CD14-positive monocyte (primary cell): ENCODE data around the gene NT5C. TPM values are rescaled to one million over a fixed set of nuclear protein-coding genes. Genes with fewer than 3 reads are reported as not detected.

ENCODE experiments used
- DNase-seq, 3 donors: peaks; one replicate each; pipeline ENCODE4 v3.0.0-alpha.2; 2011 to 2022
- H2AFZ ChIP-seq: 2 replicates; pipeline ENCODE4 v1.6.0; 2012; ENCODE audit warnings: mild to moderate bottlenecking, low read depth, low read length, inconsistent platforms; ENCODE audit not compliant: insufficient read depth, poor library complexity, severe bottlenecking
- H3K27ac ChIP-seq, 2 donors: 1 replicate in 1 of 2; 2 replicates in 1 of 2; pipeline ENCODE4 v1.5.1; 2012 to 2013; ENCODE audit warnings: low read length in 2 of 2, control low read depth in 1 of 2, inconsistent platforms in 1 of 2, low read depth in 1 of 2, mild to moderate bottlenecking in 1 of 2
- H3K27me3 ChIP-seq, 2 donors: one replicate each; pipeline versions ENCODE4 v1.6.0 to v1.6.1; 2011 to 2013; ENCODE audit warnings: low read length in 2 of 2; ENCODE audit not compliant: control insufficient read depth in 2 of 2, insufficient read depth in 2 of 2
- H3K36me3 ChIP-seq, 2 donors: replicated peaks in 1 of 2; 1 replicate in 1 of 2; 2 replicates in 1 of 2; pipeline versions ENCODE4 v1.5.1 to v1.6.1; 2012 to 2013; ENCODE audit warnings: low read length in 2 of 2, control low read depth in 1 of 2, inconsistent platforms in 1 of 2, mild to moderate bottlenecking in 1 of 2; ENCODE audit not compliant: insufficient read depth in 2 of 2, control insufficient read depth in 1 of 2
- H3K4me1 ChIP-seq, 2 donors: 1 replicate in 1 of 2; 2 replicates in 1 of 2; pipeline versions ENCODE4 v1.5.1 to v1.6.1; 2012 to 2013; ENCODE audit warnings: low read length in 2 of 2, control low read depth in 1 of 2, inconsistent platforms in 1 of 2, mild to moderate bottlenecking in 1 of 2, moderate library complexity in 1 of 2; ENCODE audit not compliant: insufficient read depth in 2 of 2, control insufficient read depth in 1 of 2
- H3K4me2 ChIP-seq: replicated peaks from 2 replicates; pipeline ENCODE3; 2012; ENCODE audit warnings: low read length, moderate library complexity, mild to moderate bottlenecking; ENCODE audit not compliant: poor library complexity, severe bottlenecking; ENCODE audit errors: extremely low read depth
- H3K4me3 ChIP-seq, 3 experiments: fragments of 200-600 bp in 1 of 3; sonication (generic) in 1 of 3; replicated peaks in 1 of 3; 1 replicate in 2 of 3; 2 replicates in 1 of 3; pipeline ENCODE4 v1.5.1; 2011 to 2013; ENCODE audit warnings: low read length in 3 of 3, mild to moderate bottlenecking in 3 of 3, control low read depth in 2 of 3, low read depth in 2 of 3, inconsistent platforms in 1 of 3, moderate library complexity in 1 of 3
- H3K79me2 ChIP-seq: 2 replicates; pipeline ENCODE4 v1.6.0; 2012; ENCODE audit warnings: mild to moderate bottlenecking, control low read depth, inconsistent platforms, low read length, moderate library complexity; ENCODE audit not compliant: insufficient read depth
- H3K9ac ChIP-seq: 2 replicates; pipeline ENCODE4 v1.6.0; 2017; ENCODE audit warnings: low read length, mild to moderate bottlenecking; ENCODE audit not compliant: insufficient read depth, poor library complexity, severe bottlenecking
- H3K9me3 ChIP-seq, 2 donors: replicated peaks in 1 of 2; 1 replicate in 1 of 2; 2 replicates in 1 of 2; pipeline versions ENCODE4 v1.5.1 to v1.6.1; 2012 to 2013; ENCODE audit warnings: low read length in 2 of 2, control low read depth in 1 of 2; ENCODE audit not compliant: control insufficient read depth in 1 of 2, insufficient read depth in 1 of 2
- H4K20me1 ChIP-seq: 2 replicates; pipeline ENCODE4 v1.6.0; 2012; ENCODE audit warnings: mild to moderate bottlenecking, low read length, control low read depth, moderate library complexity; ENCODE audit not compliant: insufficient read depth
- H3K27ac Mint-ChIP-seq, 7 donors: one replicate each; pipeline ENCODE4 v1.8.0; 2020; ENCODE audit warnings: mild to moderate bottlenecking in 7 of 7, mixed read lengths in 7 of 7, moderate library complexity in 6 of 7, inconsistent platforms in 2 of 7
- H3K27me3 Mint-ChIP-seq, 3 donors: one replicate each; pipeline ENCODE4 v1.8.0; 2021 to 2022; ENCODE audit warnings: low read depth in 3 of 3, mild to moderate bottlenecking in 3 of 3, mixed read lengths in 3 of 3, moderate library complexity in 3 of 3, inconsistent platforms in 1 of 3
- H3K36me3 Mint-ChIP-seq, 2 donors: one replicate each; pipeline ENCODE4 v1.8.0; 2020; ENCODE audit warnings: mixed read lengths in 2 of 2, inconsistent platforms in 1 of 2, mild to moderate bottlenecking in 1 of 2
- H3K4me1 Mint-ChIP-seq: one replicate; pipeline ENCODE4 v1.8.0; 2020; ENCODE audit warnings: mild to moderate bottlenecking, mixed read lengths
- H3K4me3 Mint-ChIP-seq, 2 donors: one replicate each; pipeline ENCODE4 v1.8.0; 2020; ENCODE audit warnings: mild to moderate bottlenecking in 2 of 2, mixed read lengths in 2 of 2, moderate library complexity in 1 of 2
- H3K9me3 Mint-ChIP-seq, 7 donors: one replicate each; pipeline ENCODE4 v1.8.0; 2020 to 2022; ENCODE audit warnings: mixed read lengths in 7 of 7, mild to moderate bottlenecking in 6 of 7, moderate library complexity in 6 of 7, inconsistent platforms in 2 of 7
- CTCF ChIP-seq: fragments of 200-600 bp; IDR thresholded peaks from one replicate; pipeline ENCODE4 v1.8.0; 2022; ENCODE audit warnings: antibody characterized with exemption, mild to moderate bottlenecking
- WGBS: methylation state at CpG from one replicate; pipeline ENCODE4 v1.1.5; 2013; ENCODE audit warnings: missing lambda C conversion rate; ENCODE audit not compliant: insufficient coverage; 5-methylcytosine and 5-hydroxymethylcytosine counted together
- intact Hi-C, 2 donors: fragments of 100-400 bp; cut with micrococcal nuclease; formaldehyde crosslinking; loops; one replicate each; pipeline versions ENCODE4 v1.15.0 to v1.15.1; 2023
- polyA plus RNA-seq, 3 donors: library from polyadenylated mRNA; depleted of rRNA in 1 of 3; unstranded in 2 of 3; stranded (reverse) in 1 of 3; fragments of 300-500 nt in 2 of 3; fragments of >200 nt in 1 of 3; fragmentation: Illumina TruSeq in 2 of 3; gene quantifications; 1 replicate in 2 of 3; 2 replicates in 1 of 3; pipeline ENCODE4 v1.2.3, GENCODE V29; 2012 to 2021

NT5C gene
- polyA plus RNA-seq, 3 donors, result 27.8 to 45.6 (median 36.2) TPM

GRCh38 chr17:75115555-75115954 is 16.0 kb downstream of the NT5C start:
- no peaks in the 10 kb centered on the region for H3K9me3 Mint-ChIP-seq
- Histone ChIP-seq H3K36me3 (peaks cover 13 to 22% of the 10 kb centered on the region in 2 donors), H3K27ac (no peak overlapping the region), H3K4me1 (peaks cover 48% of the 10 kb centered on the region in 2 donors), H3K9me3 (no peaks in the 10 kb centered on the region), H2AFZ (no peak overlapping the region), H3K4me3 (no peak overlapping the region), H3K9ac (no peak overlapping the region), H3K4me2 (no peak overlapping the region), H3K79me2 (peaks cover 33% of the 10 kb centered on the region), H3K27me3 (no peaks in the 10 kb centered on the region), H4K20me1 (peaks cover 14% of the 10 kb centered on the region)
- intact Hi-C loops, result loop anchor here in 1 of 2 donors (2.0 to 10.0 kb wide), 2 partner anchors 55 to 89 kb away; partner anchors contain the start of gene NUP85
- no peak for TF ChIP-seq CTCF
- no peaks in the 10 kb centered on the region for H3K27me3 Mint-ChIP-seq
- no peak for DNase-seq
- H3K4me3 Mint-ChIP-seq, result no peak overlapping the region
- no peak overlapping the region for H3K27ac Mint-ChIP-seq
- peaks cover 61% of the 10 kb centered on the region for H3K4me1 Mint-ChIP-seq
- peaks cover 35 to 44% of the 10 kb centered on the region in 2 donors for H3K36me3 Mint-ChIP-seq

- Mint-ChIP-seq H3K27me3 (no peaks in the 10 kb centered on the region), H3K36me3 (peaks cover 32 to 38% of the 10 kb centered on the region in 2 donors), H3K9me3 (no peaks in the 10 kb centered on the region), H3K4me3 (peak overlapping the region; percentile 84 to 94), H3K27ac (peak overlapping the region; percentile 62 to 85 (median 80)), H3K4me1 (peaks cover 57% of the 10 kb centered on the region)
- Histone ChIP-seq H3K4me2 (peak overlapping the region; percentile 89), H2AFZ (peak overlapping the region; percentile 95), H3K4me3 (peak overlapping the region; percentile 44 to 85 (median 64)), H3K79me2 (peaks cover 40% of the 10 kb centered on the region), H4K20me1 (peaks cover 14% of the 10 kb centered on the region), H3K36me3 (peaks cover 13 to 22% of the 10 kb centered on the region in 2 donors), H3K9ac (peak overlapping the region; percentile 71), H3K9me3 (no peaks in the 10 kb centered on the region), H3K27me3 (no peaks in the 10 kb centered on the region), H3K27ac (peak overlapping the region; percentile 56 to 81), H3K4me1 (peaks cover 43 to 44% of the 10 kb centered on the region in 2 donors)
- 48% methylated on average over 6 of the region's 19 CpGs for WGBS
- intact Hi-C loops, result loop anchor here (2.0 to 10.0 kb wide), 5 partner anchors 37 to 90 kb away; partner anchors contain the start of genes JPT1 (in 1 of the 2) and NUP85 (in 1 of the 2)
- no peak for TF ChIP-seq CTCF
- DNase-seq, result no peak
These were observed 16.8 kb downstream of the NT5C start for GRCh38 chr17:75114552-75115314.
